NCI-H748 treated with DMSO at 0.1 percent for 48 hours (cell line): ENCODE data around the gene ZSCAN25.
"Not testable (repeated sequence)": the region's sequence is repeated elsewhere in the genome, so short reads cannot be mapped to it uniquely, and the experiment has no call there.

Experiments used
- DNase-seq: peaks from one replicate; lab custom pipeline; 2025; lab: John Stamatoyannopoulos, UW

ZSCAN25 gene

GRCh38 chr7:99645590-99645989 lies 28.8 kb downstream of the ZSCAN25 start:
- no peak for DNase-seq

- DNase-seq, result no peak
Measured at GRCh38 chr7:99648843-99649242, 32.1 kb downstream of the ZSCAN25 start.

GRCh38 chr7:99651290-99651689 lies 34.5 kb downstream of the ZSCAN25 start:
- no peak for DNase-seq

- no peak for DNase-seq
Measured at GRCh38 chr7:99652671-99653070, 35.9 kb downstream of the ZSCAN25 start.

- DNase-seq, result not testable (repeated sequence)
Measured at GRCh38 chr7:99653269-99653668, 36.5 kb downstream of the ZSCAN25 start.

- no peak for DNase-seq
Measured at GRCh38 chr7:99653754-99654153, 37.0 kb downstream of the ZSCAN25 start.

- DNase-seq, result not testable (repeated sequence)
Measured at GRCh38 chr7:99654626-99655025, 37.9 kb downstream of the ZSCAN25 start.

- not testable (repeated sequence) for DNase-seq
Measured at GRCh38 chr7:99657879-99658278, 41.1 kb downstream of the ZSCAN25 start.

- no peak for DNase-seq
Measured at GRCh38 chr7:99665312-99666012, 48.7 kb downstream of the ZSCAN25 start.

GRCh38 chr7:99666013-99666395 lies 49.3 kb downstream of the ZSCAN25 start:
- no peak for DNase-seq

- no peak for DNase-seq
Measured at GRCh38 chr7:99667179-99667578, 50.4 kb downstream of the ZSCAN25 start.

- DNase-seq, result no peak
Measured at GRCh38 chr7:99668541-99668940, 51.8 kb downstream of the ZSCAN25 start.

GRCh38 chr7:99669782-99670181 lies 53.0 kb downstream of the ZSCAN25 start:
- DNase-seq, result no peak

- DNase-seq, result no peak
Measured at GRCh38 chr7:99672573-99672972, 55.8 kb downstream of the ZSCAN25 start.

GRCh38 chr7:99674995-99675742 lies 58.4 kb downstream of the ZSCAN25 start:
- DNase-seq, result no peak

- no peak for DNase-seq
Measured at GRCh38 chr7:99677013-99677647, 60.4 kb downstream of the ZSCAN25 start.

GRCh38 chr7:99677648-99678045 lies 60.9 kb downstream of the ZSCAN25 start:
- DNase-seq, result no peak

GRCh38 chr7:99679032-99679399 lies 62.3 kb downstream of the ZSCAN25 start:
- no peak for DNase-seq

- no peak for DNase-seq
Measured at GRCh38 chr7:99679400-99680191, 62.9 kb downstream of the ZSCAN25 start, which contains the start of gene CYP3A5. TSS of gene CYP3A5 (minus strand) at chr7:99679996. CDS start at chr7:99679896, 100 bp downstream.
